NCI-H1694 (cell line): ENCODE data around the gene ALKBH8.
"Not testable (repeated sequence)": the region's sequence is repeated elsewhere in the genome, so short reads cannot be mapped to it uniquely, and the experiment has no call there.

ENCODE experiments used
- DNase-seq: peaks from one replicate; lab custom pipeline; 2025; lab: John Stamatoyannopoulos, UW

Gene ALKBH8, protein sequence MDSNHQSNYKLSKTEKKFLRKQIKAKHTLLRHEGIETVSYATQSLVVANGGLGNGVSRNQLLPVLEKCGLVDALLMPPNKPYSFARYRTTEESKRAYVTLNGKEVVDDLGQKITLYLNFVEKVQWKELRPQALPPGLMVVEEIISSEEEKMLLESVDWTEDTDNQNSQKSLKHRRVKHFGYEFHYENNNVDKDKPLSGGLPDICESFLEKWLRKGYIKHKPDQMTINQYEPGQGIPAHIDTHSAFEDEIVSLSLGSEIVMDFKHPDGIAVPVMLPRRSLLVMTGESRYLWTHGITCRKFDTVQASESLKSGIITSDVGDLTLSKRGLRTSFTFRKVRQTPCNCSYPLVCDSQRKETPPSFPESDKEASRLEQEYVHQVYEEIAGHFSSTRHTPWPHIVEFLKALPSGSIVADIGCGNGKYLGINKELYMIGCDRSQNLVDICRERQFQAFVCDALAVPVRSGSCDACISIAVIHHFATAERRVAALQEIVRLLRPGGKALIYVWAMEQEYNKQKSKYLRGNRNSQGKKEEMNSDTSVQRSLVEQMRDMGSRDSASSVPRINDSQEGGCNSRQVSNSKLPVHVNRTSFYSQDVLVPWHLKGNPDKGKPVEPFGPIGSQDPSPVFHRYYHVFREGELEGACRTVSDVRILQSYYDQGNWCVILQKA

DNA sequence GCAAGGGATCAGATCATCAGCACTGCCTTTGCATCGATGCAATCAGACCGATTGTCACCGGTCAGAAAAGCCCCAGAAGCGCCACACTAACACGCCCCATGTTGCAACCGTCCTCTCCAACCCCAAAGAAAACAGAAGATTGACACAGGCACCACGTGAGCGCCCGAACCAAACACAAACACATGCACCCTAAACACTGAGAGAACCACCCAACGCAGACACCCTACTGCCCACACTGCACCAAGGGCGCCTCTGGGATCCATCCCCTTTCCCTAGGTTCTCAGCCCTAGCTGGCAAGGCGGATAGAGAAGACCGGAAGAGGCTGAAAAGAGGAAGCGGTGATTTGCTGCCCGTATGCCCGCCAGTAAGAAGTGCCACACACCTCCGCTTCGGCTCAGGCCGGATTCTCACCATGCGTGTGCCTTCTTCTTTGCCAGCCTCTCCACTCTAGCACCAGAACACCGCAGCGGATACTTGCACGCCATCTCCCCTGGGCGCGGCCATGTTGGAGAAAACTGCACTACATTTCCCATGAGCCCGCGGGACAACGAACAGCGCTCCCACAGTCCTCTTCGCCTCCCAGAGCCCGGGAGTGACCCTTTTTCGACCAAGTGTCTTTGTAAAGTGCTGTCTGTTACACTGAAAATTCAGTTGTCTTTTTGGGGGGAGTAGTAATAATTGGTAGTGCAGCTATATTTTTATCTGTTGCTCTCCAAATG, at the start of gene ALKBH8:
Gene ALKBH8 (minus strand): TSS at position 517 of the 719 bp plus-strand sequence. CDS start 4,842 bp downstream, outside the sequence.
- no peak for DNase-seq

DNA sequence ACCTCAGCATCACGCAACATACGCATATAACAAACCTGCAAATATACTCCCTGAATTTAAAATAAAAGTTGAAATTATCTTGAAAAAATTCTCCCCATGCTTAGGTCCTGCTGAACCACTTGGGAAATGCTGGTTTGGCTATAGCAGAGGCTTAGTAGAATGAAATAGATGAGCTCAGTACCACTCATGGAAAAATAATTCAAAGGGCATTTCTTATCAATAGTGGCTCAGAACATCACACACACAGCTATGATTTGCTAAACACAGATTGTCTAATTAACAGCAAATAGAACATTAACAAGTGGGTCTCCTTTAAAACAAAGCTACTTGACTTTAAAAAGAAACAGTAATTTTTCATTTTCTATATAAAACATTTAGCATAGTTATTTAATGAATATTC, 46.9 kb upstream of the ALKBH8 start:
- no peak for DNase-seq

DNA sequence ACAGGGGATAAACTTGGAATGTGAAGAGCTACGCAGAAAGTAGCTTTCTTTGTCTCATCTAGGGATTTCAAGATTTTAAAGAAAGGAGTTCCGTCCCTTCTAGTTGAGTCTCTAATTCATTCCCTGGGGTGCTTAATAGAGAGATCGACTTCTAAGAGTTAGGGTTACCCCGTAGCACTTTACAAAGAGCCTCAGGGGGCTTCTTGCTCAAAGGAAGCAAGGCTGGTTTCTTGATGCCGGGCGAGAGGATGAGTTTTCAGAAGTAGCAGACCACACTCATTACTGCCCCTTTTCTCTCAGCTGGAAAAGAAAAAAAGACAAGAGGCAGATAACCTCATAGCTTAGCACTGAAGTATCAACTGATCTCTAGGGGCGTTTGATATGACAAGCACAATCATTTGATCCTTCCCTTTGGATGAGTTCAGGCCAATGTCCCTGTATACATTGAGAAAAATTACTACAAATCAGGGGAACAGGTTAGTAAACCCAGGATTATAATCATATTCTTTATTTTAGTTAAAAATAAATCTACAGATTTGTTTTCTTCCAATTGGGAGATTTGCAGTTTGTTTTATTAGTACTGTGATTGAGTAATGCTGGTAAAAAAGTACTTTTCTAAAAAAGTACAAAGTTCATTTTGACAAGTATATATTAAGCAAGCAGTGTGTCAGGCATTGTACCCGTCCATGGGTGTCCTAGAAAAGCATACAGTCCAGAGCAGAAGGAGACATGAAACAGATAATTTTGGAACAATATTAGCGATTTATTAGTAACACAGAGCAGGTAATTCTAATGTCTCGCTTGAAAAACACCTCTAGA, 44.1 kb upstream of the ALKBH8 start:
- no peak for DNase-seq

DNA sequence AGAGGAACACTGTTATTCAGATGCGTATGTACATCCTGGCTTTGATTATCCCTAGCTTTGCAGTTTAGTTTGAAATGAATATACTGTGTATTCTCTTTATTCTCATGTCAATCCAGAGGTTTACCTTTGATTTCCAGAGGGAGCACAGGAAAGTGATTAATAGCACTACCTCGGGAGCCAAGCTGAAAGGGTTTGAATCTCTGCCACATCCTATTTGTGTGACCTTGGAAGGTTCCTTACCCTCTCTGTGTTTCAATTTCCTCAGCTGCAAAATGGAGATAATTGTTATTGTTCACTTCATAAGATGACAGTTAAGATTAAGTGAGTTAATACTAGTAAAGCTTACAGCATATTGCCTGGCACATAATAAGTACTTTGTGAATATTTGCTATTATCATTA, 43.3 kb upstream of the ALKBH8 start:
- DNase-seq = no peak

DNA sequence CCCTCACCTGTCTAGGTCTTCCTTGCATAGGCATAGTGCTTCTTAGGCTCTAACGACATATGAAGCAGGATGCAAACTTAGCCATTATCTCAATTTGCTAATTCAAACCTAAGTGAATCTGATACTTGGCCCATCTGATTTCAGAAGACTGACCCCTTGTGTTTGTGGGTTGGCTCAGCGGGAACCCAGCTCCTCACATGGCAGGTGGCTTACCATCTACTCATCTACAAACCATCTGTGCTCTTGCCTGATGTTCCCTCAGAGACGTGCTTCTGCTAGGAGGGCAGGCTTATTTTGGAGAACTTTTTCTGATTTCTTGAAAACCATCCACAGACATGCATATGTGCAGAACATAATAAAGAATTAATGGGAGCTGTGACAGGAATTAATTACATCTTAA, 40.6 kb upstream of the ALKBH8 start:
- no peak for DNase-seq

DNA sequence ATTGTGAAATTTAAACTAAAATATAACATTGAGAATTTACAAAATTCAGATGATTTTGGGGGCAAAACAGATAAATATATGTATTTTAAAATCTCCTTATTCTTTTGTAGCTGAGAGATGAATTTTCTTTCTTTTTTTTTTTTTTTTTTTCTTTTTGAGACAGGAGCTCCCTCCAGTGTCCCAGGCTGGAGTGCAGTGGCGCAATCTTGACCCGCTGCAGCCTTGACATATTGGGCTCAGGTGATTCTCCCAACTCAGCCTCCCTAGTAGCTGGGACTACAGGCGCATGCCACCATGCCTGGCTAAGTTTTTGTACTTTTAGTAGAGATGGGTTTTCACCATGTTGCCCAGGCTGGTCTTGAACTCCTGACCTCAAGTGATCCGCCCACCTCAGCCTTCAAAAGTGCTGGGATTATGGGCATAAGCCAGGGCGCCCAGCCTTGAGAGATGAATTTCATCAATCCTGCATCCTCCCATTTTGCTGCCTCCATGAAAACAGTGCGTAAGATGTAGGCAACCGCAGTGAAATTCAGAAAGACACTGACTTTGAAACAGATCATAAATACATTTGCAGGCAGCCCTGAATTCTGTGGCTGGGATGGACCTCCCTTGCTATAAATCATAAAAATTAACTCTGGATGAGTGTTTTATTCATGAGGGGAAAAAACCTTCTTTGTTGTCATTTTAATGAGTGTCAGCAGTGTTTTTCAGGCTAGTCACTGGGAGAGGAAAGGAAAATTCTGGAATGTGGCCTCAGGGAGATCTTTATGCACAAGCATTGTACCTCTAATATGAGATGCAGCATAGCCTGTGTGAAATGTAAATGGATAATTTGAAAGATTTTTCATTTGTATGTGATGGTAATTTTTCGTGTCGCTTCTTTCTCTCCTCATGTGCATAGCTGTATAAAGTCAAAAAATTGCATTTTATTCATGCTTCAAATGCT, 39.8 kb upstream of the ALKBH8 start:
- no peak for DNase-seq

DNA sequence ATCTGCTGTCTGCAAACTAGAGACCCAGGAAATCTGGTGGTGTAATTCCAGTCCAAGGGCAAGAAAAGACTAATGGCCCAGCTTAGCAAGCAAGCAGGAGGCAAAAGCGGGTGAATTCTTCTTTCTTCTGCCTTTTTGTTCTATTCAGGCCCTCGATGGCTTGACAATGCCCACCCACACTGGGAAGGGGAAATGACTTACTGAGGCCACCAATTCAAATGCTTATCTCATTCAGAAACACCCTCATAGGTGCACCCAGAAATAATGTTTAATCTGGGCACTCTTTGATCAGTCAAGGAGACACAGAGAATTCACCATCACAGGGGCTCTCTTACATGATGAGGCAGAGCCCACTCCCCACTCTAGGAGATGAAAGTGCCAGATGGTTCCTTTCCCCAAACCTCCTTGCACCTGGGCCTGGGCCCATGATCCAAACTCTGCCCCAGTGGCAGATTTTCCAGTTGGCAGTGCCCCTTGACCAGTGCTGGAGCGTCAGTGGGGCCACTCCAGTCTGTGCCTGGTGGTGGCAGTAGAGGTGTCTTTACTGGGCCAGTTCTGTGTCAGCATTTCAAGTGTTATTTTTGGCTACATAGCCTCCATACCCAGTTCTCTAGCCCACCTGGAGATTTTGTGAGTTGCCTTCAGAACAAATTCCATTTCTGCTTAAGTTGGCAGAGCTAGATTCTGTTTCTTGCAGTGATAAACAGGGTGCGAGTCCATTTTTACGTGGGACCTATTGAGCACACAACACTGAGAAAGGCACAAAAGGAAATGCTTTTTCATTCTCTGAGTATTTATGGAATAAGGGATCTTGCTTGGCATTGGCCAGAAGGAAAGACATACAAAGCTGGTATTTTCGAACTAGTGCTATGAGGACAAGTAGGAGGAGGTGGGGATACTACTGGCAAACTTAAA, 32.9 kb upstream of the ALKBH8 start:
- DNase-seq = no peak

DNA sequence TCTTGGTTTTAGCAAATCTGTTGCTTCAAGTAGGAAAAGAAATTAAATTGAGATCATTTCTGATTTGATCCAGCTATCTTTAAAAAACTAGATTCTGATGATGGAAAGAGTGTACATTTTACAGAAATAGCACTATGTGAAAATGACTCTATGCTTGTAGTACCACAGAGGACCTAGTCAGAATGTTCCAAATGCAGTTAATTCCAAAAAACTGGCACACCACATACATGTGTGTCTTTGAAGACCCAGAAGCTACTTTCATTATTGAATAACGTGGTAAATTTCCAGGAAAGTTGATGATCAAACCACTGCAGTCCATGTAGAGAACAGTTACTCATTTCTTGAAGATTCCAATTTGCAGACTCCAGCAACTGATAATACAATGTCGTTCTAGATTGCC, 29.2 kb upstream of the ALKBH8 start:
- DNase-seq = no peak

DNA sequence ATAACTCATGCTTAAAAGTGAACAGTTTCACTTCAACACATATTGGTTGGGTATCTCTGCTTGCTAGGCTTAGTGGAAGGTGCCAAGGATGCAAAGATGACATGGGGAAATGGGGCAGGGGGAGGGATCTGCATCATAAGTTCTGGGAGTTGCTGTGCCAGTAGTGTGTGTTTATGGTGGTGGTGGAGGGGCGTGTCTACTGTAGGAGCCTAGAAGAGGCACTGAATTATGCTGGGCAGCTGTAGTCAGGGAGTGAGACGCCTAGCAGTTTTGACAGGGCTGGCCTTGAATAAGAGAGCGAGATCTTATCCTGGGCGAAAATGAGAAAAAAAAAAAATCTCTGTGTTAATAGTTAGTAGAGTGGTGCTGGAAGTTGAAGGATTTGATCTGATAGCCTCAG, 28.4 kb upstream of the ALKBH8 start:
- DNase-seq = no peak

DNA sequence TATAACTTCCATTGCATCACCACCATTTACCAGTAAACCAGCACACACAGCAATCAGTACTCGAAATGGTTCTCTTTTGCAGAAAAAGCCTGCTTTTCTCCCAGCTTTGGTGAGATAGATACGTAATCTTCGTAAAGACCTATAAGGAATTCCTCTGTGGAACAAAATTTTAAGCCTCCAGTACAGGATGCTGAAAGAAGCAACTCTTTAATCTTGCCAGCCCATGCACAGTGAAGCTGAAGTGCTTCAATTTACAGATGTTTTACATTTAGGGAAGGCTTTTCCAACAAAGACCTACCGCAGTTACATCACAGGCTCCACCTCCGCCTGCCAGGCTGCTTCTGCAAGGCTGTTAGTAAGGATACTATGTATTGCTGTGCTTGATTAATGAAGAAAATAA, 27.3 kb upstream of the ALKBH8 start:
- DNase-seq = no peak

DNA sequence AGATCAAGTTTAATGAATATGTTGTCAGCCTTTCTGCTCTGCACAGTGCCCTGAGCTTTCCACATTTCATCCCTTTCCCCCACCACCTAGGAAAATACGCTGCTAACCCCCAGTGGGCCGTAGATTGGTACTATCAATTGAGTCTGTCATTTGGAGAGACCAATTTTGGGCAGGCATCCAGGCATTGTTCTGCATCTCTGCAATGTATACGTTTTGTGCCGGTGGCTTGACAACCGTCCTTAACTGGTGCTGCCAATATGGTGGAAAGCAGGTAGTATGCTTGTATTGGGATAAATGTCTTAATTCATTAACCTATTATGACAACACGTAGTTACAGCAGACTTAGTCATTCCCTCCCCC, 26.7 kb upstream of the ALKBH8 start:
- DNase-seq = no peak

DNA sequence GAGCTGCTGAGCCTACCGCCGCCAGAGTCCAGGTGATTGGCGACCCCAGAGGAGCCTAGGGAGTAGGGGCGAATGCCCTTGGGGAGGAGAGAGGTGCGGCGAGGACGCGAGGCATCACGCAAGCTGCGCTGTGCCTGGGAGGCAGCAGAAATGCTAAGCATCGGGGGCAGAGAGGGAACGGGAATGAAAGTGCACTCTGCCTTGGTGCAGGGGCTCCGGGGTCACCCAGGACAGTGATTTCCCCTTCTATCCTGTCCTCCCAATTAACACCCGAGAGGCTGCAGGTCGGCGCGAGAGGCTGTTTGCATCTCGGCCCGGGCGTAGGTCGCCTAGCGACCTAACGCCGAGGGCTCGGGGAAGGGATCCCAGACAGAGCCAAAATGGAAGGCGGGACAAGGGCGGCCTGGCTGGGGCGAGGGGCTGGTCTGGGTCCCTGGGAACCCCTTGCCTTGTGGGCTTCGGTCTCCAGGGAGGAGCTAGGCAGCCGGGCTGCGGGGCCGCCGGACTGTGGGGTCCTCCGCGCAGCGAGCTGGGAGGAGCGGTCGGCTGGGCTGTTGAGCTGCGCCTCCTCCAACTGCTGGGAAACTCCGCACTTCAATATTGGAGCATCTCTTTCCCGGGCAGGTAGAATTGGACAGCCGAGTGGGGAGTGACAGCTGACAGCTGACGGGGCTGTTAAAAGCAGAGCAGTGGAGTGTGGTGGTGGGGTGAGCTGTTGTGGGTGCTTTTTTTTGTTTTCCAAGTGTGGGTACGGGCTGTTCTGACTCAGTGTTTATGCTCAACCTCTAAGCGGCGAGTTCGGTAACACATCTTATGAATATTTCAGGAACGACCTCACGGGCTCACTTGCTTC, 26.1 kb upstream of the ALKBH8 start:
- DNase-seq = no peak

DNA sequence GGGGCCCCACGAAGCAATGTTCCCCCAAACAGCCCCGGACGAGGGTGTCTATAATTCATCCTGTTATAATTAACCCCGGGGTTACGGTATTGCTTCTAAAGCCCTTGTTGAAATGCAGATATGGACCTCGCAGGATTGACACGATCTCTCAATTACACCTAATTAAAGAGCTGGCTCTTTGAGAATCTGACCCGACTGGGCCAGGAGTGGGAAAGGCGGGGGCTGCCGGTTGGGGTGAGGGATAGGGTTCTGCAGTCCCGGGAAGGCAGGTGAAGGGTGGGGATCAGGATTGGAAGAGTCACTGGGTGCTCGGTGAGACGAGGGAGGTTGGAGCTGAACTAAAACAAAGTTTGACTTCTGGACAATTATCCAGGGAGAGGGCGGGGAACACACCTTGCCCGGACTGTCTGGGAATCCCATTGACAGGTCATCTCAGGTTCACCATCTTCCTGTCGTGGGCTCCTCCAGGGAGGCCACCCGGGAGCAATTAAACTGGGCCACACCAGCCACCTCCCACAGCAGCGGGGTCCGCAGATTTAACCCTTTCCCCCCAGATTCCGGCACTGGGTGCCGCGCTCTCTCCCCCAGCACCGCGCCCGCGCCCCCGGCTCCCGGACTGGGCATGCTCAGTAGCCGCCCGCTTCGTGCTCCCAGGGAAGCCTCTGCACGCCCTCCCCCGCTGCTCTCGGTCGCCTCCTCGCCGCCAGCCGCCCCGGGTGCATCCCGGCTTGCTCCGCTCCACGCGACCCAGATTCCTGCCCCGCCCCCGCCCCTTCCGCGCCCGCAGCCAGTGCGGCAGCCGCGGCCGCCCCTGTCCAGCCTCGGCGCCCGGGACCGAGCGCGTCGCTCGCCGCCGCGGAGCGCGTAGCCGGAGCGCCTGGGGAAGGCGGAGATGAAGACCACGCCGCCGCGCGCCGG, 25.2 kb upstream of the ALKBH8 start, which contains the start of gene ELMOD1:
Gene ELMOD1 (plus strand): TSS at position 688 of the 918 bp plus-strand sequence. CDS start 27,043 bp downstream, outside the sequence.
- DNase-seq = no peak

DNA sequence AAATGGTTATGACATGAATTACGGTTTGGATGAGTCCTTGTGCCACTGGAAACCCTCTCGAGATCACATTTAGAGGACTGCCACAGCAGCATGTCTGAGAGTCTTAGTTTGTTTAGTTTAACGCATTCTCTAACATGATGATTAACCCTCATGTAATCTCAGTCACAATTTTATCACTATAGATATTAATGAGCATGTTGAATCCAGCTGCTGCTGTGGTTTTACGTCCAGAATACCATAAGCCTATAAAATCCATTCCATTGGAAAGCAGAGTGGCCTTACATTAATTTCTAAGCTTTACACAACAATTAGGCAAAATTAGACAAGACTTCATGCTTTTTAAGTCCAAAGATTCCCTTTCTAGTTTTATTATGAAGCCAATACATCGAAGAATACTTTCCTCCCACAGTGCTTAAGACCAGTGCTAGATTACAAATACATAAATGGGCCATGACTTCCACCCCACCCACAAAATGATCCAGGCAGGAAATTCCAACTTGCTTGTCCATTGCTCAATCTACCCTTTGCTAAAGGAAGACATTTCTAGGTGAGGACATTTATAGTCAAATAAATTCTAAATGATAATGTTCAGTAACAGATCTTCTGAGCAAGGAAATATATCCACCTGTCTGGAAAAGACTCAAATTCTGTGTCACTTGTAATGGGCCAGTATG, 21.9 kb upstream of the ALKBH8 start:
- DNase-seq = no peak

DNA sequence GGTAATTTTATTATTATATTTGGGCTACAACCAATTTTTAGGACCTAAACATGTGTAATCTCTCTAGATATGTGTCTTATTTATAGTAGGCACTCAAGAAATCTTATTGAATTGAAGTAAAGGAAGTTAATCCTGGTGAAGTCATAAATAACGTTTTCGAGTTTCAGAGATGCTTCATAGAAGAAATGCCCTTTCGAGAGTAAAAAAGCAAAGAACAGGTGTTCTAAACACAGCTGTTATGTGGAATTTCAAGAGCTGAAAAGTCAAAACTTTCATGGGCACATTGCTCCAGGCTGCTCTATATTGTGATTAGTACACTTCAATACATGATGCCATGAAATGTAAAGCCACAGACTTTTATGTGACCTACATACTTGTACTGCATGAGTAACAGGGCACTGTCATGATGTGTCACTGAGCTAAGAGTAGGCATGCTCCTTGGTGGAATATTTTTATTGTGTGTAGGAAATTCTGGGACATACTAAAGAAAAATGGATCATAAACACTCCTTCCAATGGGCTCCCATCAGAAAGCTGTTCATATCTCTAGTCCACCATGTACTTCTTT, 18.2 kb upstream of the ALKBH8 start:
- DNase-seq = no peak

DNA sequence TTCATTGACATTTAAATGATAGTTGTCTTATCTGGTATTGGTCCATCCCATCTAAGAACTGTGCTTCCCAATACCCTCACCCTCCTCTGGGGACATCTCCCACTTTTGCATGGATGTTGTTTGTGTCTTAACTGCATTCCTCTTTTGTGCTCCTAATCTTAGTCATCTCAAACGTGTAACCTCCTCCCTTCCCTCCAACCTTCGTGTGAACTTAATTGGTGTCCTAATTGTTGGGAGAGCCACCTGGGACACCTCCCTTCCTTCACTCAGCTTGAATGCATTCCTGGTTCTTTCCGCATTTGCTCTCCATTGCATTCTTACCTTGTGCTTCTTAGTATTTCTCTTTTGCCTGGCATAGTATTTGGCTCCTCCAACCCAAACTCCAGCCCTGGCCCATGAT, 15.6 kb upstream of the ALKBH8 start:
- no peak for DNase-seq

DNA sequence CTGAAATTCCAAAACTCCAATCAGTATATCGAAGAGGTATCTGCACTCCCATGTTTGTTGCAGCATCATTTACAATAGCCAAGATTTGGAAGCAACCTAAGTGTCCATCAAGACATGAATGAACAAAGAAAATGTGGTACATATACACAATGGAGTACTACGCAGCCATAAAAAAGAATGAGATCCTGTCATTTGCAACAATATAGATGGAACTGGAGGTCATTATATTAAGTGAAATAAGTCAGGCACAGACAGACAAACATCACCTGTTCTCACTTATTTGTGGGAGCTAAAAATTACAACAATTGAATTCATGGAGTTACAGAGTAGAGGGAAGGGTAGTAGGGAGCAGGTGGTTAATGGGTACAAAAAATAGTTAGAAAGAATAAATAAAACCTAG, 13.6 kb upstream of the ALKBH8 start:
- DNase-seq = not testable (repeated sequence)
